ENCODE data around the gene ZMYND8. TPM values are rescaled to one million over a fixed set of nuclear protein-coding genes. Genes with fewer than 3 reads are reported as not detected.
"Not testable (repeated sequence)": the region's sequence is repeated elsewhere in the genome, so short reads cannot be mapped to it uniquely, and the experiment has no call there.

ZMYND8 gene
- polyA plus RNA-seq, 4 donors: 9.2 to 27.1 (median 16.3) TPM

DNA sequence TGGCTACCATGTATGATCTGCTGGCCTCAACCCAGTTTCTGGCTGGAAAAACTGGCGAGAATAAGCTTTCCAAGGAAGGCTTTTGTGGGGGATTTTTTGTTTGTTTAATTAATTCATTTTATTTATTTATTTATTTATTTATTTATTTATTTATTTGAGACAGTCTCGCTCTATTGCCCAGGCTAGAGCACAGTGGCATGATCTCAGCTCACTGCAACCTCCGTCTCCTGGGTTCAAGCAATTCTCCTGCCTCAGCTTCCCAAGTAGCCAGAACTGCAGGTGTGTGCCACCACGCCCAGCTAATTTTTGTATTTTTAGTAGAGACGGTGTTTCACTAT, 79.0 kb downstream of the ZMYND8 start:
- not testable (repeated sequence) for H3K4me3 ChIP-seq (ENCODE audit: low read depth in 1 of 3, low read length in 3 of 3); H3K27ac ChIP-seq (ENCODE audit: low read depth in 1 of 3, low read length in 2 of 3); FAIRE-seq; H3K9me3 ChIP-seq (ENCODE audit: control insufficient read depth in 2 of 2, insufficient read depth in 1 of 2, low read depth in 1 of 2, low read length in 1 of 2); DNase-seq; H3K27me3 ChIP-seq (ENCODE audit: control insufficient read depth in 3 of 3, insufficient read depth in 3 of 3, low read length in 3 of 3); H3K4me1 ChIP-seq (ENCODE audit: control insufficient read depth in 3 of 3, insufficient read depth in 2 of 3, low read depth in 1 of 3, low read length in 2 of 3)
- peaks cover 4 to 63% (median 21%) of the 10 kb centered on the region in 3 donors for H3K36me3 ChIP-seq (ENCODE audit: control insufficient read depth in 3 of 3, insufficient read depth in 2 of 3, low read depth in 1 of 3, low read length in 3 of 3)
- WGBS, 3 donors: 87 to 94% (median 92%) methylated on average over 5 of the region's 5 CpGs

DNA sequence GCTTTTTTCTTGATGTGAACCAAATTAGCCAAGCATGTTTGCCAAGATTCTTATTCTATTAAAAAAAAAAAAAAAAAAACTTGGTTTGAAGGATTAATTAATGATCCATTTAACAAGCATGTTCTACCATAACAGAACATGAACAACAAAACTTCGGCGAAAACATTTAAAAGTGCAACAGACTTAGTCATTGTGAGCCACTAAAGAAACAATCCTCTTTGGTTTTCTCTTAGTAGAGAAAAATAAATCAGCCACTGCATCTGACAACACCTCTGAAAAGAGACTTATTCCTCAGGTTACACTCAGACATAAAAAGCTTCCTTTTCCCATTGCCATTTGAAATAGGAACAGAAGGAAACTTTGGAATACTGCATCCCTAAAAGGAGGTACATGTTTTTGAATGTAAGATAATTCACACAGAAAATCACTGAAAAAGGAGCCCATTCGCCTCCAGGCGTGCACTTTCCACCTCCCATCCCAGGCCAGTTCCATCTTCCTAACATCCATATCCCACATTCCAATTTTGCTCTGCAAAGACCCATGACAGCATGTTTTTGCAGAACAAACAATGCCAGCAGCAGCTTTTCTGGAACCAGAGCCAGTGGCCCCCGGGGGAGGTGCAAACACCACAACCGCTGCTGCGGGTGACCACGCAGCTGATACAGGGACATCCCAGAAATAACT, 79.5 kb downstream of the ZMYND8 start:
- WGBS, 3 donors: 71 to 86% (median 74%) methylated on average over 8 of the region's 8 CpGs
- Histone ChIP-seq H3K27ac (ENCODE audit: low read depth in 1 of 3, low read length in 2 of 3) (no peak overlapping the region), H3K36me3 (ENCODE audit: control insufficient read depth in 3 of 3, insufficient read depth in 2 of 3, low read depth in 1 of 3, low read length in 3 of 3) (peaks cover 4 to 61% (median 18%) of the 10 kb centered on the region in 3 donors), H3K4me1 (ENCODE audit: control insufficient read depth in 3 of 3, insufficient read depth in 2 of 3, low read depth in 1 of 3, low read length in 2 of 3) (no peaks in the 10 kb centered on the region), H3K4me3 (ENCODE audit: low read depth in 1 of 3, low read length in 3 of 3) (no peak overlapping the region), H3K9me3 (ENCODE audit: control insufficient read depth in 2 of 2, insufficient read depth in 1 of 2, low read depth in 1 of 2, low read length in 1 of 2) (no peaks in the 10 kb centered on the region), H3K27me3 (ENCODE audit: control insufficient read depth in 3 of 3, insufficient read depth in 3 of 3, low read length in 3 of 3) (no peaks in the 10 kb centered on the region)
- FAIRE-seq (no peak), DNase-seq (no peak)

DNA sequence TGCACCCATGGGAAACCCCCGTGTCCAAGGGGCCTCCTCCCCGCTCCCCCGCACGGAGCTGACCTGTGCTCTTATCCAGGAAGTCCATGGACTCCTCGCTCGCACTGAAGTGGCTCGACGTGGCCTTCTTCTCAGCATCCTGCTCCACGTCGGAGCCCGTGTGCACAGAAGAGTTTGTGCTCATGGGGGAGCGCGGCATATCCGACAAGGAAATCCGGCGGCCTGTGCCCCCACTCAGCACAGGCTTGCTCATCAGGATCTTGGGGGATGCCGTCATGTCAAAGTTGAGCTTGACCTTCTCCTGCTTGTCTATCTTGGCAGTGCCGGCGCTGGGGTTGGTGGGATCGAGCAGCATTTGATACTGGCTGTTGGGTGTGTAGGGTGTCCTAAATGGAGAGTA, 80.2 kb downstream of the ZMYND8 start:
- no peak for DNase-seq
- no peaks in the 10 kb centered on the region for H3K4me1 ChIP-seq (ENCODE audit: control insufficient read depth in 3 of 3, insufficient read depth in 2 of 3, low read depth in 1 of 3, low read length in 2 of 3)
- H3K27ac ChIP-seq (ENCODE audit: low read depth in 1 of 3, low read length in 2 of 3): peak overlapping the region in 1 of 3 donors; percentile 3
- H3K4me3 ChIP-seq (ENCODE audit: low read depth in 1 of 3, low read length in 3 of 3): no peak overlapping the region
- H3K27me3 ChIP-seq (ENCODE audit: control insufficient read depth in 3 of 3, insufficient read depth in 3 of 3, low read length in 3 of 3): no peaks in the 10 kb centered on the region
- peaks cover 4 to 60% (median 16%) of the 10 kb centered on the region in 3 donors for H3K36me3 ChIP-seq (ENCODE audit: control insufficient read depth in 3 of 3, insufficient read depth in 2 of 3, low read depth in 1 of 3, low read length in 3 of 3)
- no peak for FAIRE-seq
- no peaks in the 10 kb centered on the region for H3K9me3 ChIP-seq (ENCODE audit: control insufficient read depth in 2 of 2, insufficient read depth in 1 of 2, low read depth in 1 of 2, low read length in 1 of 2)
- 95 to 97% (median 96%) methylated on average over 20 of the region's 20 CpGs for WGBS, 3 donors

DNA sequence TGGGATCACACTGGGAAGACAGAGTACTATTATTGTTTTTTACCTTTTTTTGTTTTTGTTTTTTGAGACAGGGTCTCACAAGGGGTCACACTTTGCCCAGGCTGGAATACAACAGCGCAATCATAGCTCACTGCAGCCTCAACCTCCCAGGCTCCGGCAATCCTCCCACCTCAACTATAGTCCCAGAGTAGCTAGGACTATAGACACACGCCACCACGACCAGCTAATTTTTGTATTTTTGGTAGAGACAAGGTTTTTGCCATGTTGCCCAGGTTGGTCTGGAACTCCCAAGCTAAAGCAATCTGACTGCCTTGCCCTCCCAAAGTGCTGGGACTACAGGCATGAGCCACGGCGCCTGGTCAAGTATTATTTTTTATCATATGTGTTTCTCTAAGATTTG, 81.0 kb downstream of the ZMYND8 start:
- Histone ChIP-seq H3K4me3 (ENCODE audit: low read depth in 1 of 3, low read length in 3 of 3) (no peak overlapping the region), H3K27me3 (ENCODE audit: control insufficient read depth in 3 of 3, insufficient read depth in 3 of 3, low read length in 3 of 3) (no peaks in the 10 kb centered on the region), H3K9me3 (ENCODE audit: control insufficient read depth in 2 of 2, insufficient read depth in 1 of 2, low read depth in 1 of 2, low read length in 1 of 2) (no peaks in the 10 kb centered on the region), H3K36me3 (ENCODE audit: control insufficient read depth in 3 of 3, insufficient read depth in 2 of 3, low read depth in 1 of 3, low read length in 3 of 3) (peaks cover 4 to 56% (median 15%) of the 10 kb centered on the region in 3 donors), H3K27ac (ENCODE audit: low read depth in 1 of 3, low read length in 2 of 3) (peak overlapping the region in 1 of 3 donors; percentile 95), H3K4me1 (ENCODE audit: control insufficient read depth in 3 of 3, insufficient read depth in 2 of 3, low read depth in 1 of 3, low read length in 2 of 3) (no peaks in the 10 kb centered on the region)
- FAIRE-seq (no peak), DNase-seq (no peak)
- 97 to 98% (median 98%) methylated on average over 6 of the region's 6 CpGs for WGBS, 3 donors

DNA sequence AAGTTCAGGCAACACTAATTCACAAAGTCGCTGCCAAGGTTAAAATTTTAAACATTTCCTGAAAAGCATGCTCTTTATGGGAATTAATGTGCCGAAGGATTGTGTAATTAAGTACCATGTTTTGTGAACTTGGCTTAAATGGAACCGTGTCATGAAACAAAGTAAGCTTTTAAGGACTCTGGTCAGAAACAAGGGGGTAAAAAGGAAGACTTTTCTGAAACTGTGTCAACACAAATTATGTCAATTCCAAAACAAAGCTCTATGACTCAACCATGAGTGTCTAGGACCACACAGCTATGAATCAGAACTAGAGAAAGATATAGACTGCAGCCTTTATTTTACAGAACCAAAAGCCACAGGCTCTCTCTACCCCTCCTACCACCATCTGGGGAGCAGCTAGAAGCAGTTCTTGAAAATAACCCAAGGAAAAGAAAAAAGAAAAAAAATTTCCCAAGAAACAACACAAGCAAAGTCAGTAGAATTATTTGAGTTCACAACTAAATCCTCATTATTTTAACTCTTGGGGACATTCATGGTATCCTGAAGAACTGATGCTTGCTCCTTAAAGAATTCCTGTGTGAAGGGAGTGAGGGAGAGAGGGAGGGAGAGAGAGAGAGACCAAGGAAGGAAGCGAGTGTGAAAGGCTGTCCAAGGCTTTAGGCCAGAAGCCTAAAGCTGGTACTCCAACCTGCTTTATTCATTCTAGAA, 81.9 kb downstream of the ZMYND8 start:
- H3K27me3 ChIP-seq (ENCODE audit: control insufficient read depth in 3 of 3, insufficient read depth in 3 of 3, low read length in 3 of 3): no peaks in the 10 kb centered on the region
- FAIRE-seq (no peak), DNase-seq (no peak)
- H3K4me1 ChIP-seq (ENCODE audit: control insufficient read depth in 3 of 3, insufficient read depth in 2 of 3, low read depth in 1 of 3, low read length in 2 of 3): no peaks in the 10 kb centered on the region
- peaks cover 0 to 54% (median 11%) of the 10 kb centered on the region in 3 donors for H3K36me3 ChIP-seq (ENCODE audit: control insufficient read depth in 3 of 3, insufficient read depth in 2 of 3, low read depth in 1 of 3, low read length in 3 of 3)
- no peak overlapping the region for H3K4me3 ChIP-seq (ENCODE audit: low read depth in 1 of 3, low read length in 3 of 3)
- H3K27ac ChIP-seq (ENCODE audit: low read depth in 1 of 3, low read length in 2 of 3): peak overlapping the region; percentile 0 to 95 (median 18)
- H3K9me3 ChIP-seq (ENCODE audit: control insufficient read depth in 2 of 2, insufficient read depth in 1 of 2, low read depth in 1 of 2, low read length in 1 of 2): no peaks in the 10 kb centered on the region
- WGBS, 3 donors: 42 to 65% (median 64%) methylated on average over 4 of the region's 4 CpGs

DNA sequence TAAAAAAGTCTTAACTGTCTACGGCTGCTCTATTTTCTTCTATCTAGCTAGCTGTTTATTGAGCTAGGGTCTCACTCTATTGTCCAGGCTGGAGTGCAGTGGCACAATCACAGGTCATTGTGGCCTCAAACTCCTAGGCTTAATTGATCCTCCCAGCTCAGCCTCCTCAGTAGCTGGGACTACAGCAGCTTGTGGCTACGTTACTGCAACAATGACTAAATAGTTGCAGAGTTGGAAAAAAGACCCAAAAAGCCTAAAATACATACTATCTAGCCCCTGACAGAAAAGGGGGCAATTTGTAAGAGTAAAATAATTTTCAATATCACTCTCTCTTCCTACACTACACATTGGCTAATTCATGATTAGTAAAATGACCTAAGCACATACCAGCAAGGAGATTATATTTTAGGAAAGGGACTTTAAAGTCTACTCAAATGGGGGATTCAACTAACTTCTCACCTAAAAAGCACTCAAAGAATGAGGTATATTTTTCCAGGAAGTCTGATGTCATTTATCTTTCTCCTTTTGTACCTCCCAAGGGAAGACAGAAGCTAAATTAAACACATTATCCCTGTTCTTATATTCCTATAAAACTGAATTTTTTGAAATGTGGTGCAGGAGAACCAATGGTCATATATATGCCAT, 82.8 kb downstream of the ZMYND8 start:
- DNase-seq (no peak), FAIRE-seq (no peak)
- Histone ChIP-seq H3K27ac (ENCODE audit: low read depth in 1 of 3, low read length in 2 of 3) (peak overlapping the region in 2 of 3 donors; percentile 18 to 69), H3K4me1 (ENCODE audit: control insufficient read depth in 3 of 3, insufficient read depth in 2 of 3, low read depth in 1 of 3, low read length in 2 of 3) (no peaks in the 10 kb centered on the region), H3K9me3 (ENCODE audit: control insufficient read depth in 2 of 2, insufficient read depth in 1 of 2, low read depth in 1 of 2, low read length in 1 of 2) (no peaks in the 10 kb centered on the region), H3K27me3 (ENCODE audit: control insufficient read depth in 3 of 3, insufficient read depth in 3 of 3, low read length in 3 of 3) (no peaks in the 10 kb centered on the region), H3K4me3 (ENCODE audit: low read depth in 1 of 3, low read length in 3 of 3) (no peak overlapping the region), H3K36me3 (ENCODE audit: control insufficient read depth in 3 of 3, insufficient read depth in 2 of 3, low read depth in 1 of 3, low read length in 3 of 3) (peaks cover 0 to 52% (median 11%) of the 10 kb centered on the region in 3 donors)
- WGBS, 3 donors: 91 to 93% (median 91%) methylated on average over 2 of the region's 2 CpGs

DNA sequence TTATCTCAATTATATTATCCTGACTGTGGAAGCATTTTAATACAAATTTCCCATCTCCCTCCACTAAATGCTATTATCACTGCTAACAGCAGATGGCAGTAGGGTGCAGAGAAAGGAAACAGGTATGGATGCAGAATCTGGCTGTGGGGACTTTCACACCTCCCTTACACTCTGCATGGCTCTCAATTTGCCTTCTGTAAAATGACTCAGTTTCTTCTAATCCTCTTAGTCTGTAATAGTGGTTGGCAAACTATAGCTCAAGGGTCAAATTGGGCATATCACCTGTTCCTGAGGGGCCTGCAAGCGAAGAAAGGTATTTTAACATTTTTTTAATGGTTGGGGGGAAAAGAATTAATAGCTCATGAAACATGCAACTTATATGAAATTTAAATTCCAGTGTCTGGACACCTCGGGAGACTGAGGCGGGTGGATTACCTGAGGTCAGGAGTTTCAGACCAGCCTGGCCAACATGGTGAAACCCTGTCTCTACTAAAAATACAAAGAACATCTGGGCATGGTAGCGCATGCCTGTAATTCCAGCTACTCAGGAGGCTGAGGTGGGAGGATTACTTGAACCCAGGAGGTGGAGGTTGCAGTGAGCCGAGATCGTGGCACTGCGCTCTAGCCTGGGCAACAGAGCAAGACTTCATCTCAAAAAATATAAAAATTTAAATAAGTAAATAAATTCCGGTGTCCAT, 83.5 kb downstream of the ZMYND8 start:
- FAIRE-seq: no peak

DNA sequence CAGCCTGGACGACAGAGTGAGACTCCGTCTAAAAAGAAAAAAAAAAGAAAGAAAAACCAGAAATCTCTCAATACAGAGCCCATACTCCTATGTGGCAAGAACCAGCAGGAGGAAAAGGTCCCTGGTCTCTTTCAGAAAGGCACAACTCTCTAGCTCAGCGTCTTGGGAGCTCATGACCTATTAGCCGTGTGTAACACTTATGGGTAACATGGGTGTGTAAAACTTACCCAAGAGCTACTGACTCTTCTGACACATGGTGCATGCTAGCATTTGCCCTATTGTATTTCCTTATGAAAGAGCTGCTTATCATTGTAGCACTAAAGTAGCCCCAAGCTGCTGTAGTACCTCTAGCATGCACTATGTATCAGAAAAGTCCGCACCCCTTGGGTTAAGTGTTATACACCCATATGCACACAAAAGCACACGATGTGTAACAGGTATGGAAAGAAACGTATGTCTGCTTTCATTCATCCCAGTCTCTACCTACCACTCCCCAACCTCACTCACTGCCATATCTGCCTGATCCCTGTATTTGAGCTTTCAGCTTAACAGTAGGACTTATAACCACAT, 85.4 kb downstream of the ZMYND8 start:
- DNase-seq (no peak), FAIRE-seq (no peak)
- H3K4me3 ChIP-seq (ENCODE audit: low read depth in 1 of 3, low read length in 3 of 3): no peak overlapping the region
- H3K27ac ChIP-seq (ENCODE audit: low read depth in 1 of 3, low read length in 2 of 3): no peak overlapping the region
- peaks cover 5 to 48% (median 14%) of the 10 kb centered on the region in 3 donors for H3K36me3 ChIP-seq (ENCODE audit: control insufficient read depth in 3 of 3, insufficient read depth in 2 of 3, low read depth in 1 of 3, low read length in 3 of 3)
- H3K27me3 ChIP-seq (ENCODE audit: control insufficient read depth in 3 of 3, insufficient read depth in 3 of 3, low read length in 3 of 3): no peaks in the 10 kb centered on the region
- H3K9me3 ChIP-seq (ENCODE audit: control insufficient read depth in 2 of 2, insufficient read depth in 1 of 2, low read depth in 1 of 2, low read length in 1 of 2): no peaks in the 10 kb centered on the region
- no peaks in the 10 kb centered on the region for H3K4me1 ChIP-seq (ENCODE audit: control insufficient read depth in 3 of 3, insufficient read depth in 2 of 3, low read depth in 1 of 3, low read length in 2 of 3)
- 82 to 86% (median 83%) methylated on average over 7 of the region's 7 CpGs for WGBS, 3 donors

More for the DNA sequence above, 83.5 kb downstream of the ZMYND8 start:
- peak; percentile 71 to 74 for DNase-seq
- H3K27ac ChIP-seq (ENCODE audit: low read depth in 1 of 3, low read length in 2 of 3): no peak overlapping the region
- no peaks in the 10 kb centered on the region for H3K27me3 ChIP-seq (ENCODE audit: control insufficient read depth in 3 of 3, insufficient read depth in 3 of 3, low read length in 3 of 3)
- H3K9me3 ChIP-seq (ENCODE audit: control insufficient read depth in 2 of 2, insufficient read depth in 1 of 2, low read depth in 1 of 2, low read length in 1 of 2): no peaks in the 10 kb centered on the region
- 86 to 89% (median 87%) methylated on average over 8 of the region's 8 CpGs for WGBS, 3 donors
- no peak overlapping the region for H3K4me3 ChIP-seq (ENCODE audit: low read depth in 1 of 3, low read length in 3 of 3)
- peaks cover 0 to 50% (median 8%) of the 10 kb centered on the region in 3 donors for H3K36me3 ChIP-seq (ENCODE audit: control insufficient read depth in 3 of 3, insufficient read depth in 2 of 3, low read depth in 1 of 3, low read length in 3 of 3)
- H3K4me1 ChIP-seq (ENCODE audit: control insufficient read depth in 3 of 3, insufficient read depth in 2 of 3, low read depth in 1 of 3, low read length in 2 of 3): no peaks in the 10 kb centered on the region
